GM19035 (cell line): ENCODE measurements around the gene C19orf25.

Source experiments
- ATAC-seq: cut with Tn5 transposase; IDR thresholded peaks from one replicate; pipeline ENCODE4 v1.9.1; 2021; ENCODE audit not compliant: unreplicated experiment

Gene C19orf25

GRCh38 chr19:1466461-1467214, 12.4 kb downstream of the C19orf25 start:
- no peak for ATAC-seq

GRCh38 chr19:1466018-1466460, 13.0 kb downstream of the C19orf25 start:
- ATAC-seq: no peak

- no peak for ATAC-seq
Observed at GRCh38 chr19:1465191-1466016, 13.6 kb downstream of the C19orf25 start.

GRCh38 chr19:1461862-1462261, 17.2 kb downstream of the C19orf25 start:
- no peak for ATAC-seq

GRCh38 chr19:1460033-1460995, 18.7 kb downstream of the C19orf25 start:
- no peak for ATAC-seq

- no peak for ATAC-seq
Observed at GRCh38 chr19:1459479-1459878, 19.5 kb downstream of the C19orf25 start.

- no peak for ATAC-seq
Observed at GRCh38 chr19:1457892-1458291, 21.1 kb downstream of the C19orf25 start.

- ATAC-seq: no peak
Observed at GRCh38 chr19:1457031-1457739, 21.8 kb downstream of the C19orf25 start.

GRCh38 chr19:1456121-1456900, 22.7 kb downstream of the C19orf25 start:
- no peak for ATAC-seq

- ATAC-seq: no peak
Observed at GRCh38 chr19:1455336-1456120, 23.5 kb downstream of the C19orf25 start.

- no peak for ATAC-seq
Observed at GRCh38 chr19:1455002-1455335, 24.0 kb downstream of the C19orf25 start.

- no peak for ATAC-seq
Observed at GRCh38 chr19:1453525-1454364, 25.3 kb downstream of the C19orf25 start.

GRCh38 chr19:1452802-1453524, 26.1 kb downstream of the C19orf25 start:
- no peak for ATAC-seq

GRCh38 chr19:1451916-1452801, 26.9 kb downstream of the C19orf25 start:
- ATAC-seq: no peak

- ATAC-seq: no peak
Observed at GRCh38 chr19:1450735-1451731, 28.0 kb downstream of the C19orf25 start.
